WERI-Rb-1 (cell line): ENCODE measurements around the gene MEGF9.

ENCODE experiments used
- DNase-seq: peaks from one replicate; pipeline ENCODE4 v3.0.0-alpha.2; 2020
- H3K27ac ChIP-seq: fragments of 250-450 bp; sonication (Bioruptor Pico); 2 replicates; pipeline ENCODE4 v1.5.1; 2020; ENCODE audit warnings: mild to moderate bottlenecking, moderate library complexity
- H3K27me3 ChIP-seq: fragments of 250-450 bp; sonication (Bioruptor Pico); 2 replicates; pipeline ENCODE4 v1.5.1; 2021; ENCODE audit warnings: mild to moderate bottlenecking, low read depth, moderate library complexity; ENCODE audit not compliant: insufficient read depth, severe bottlenecking
- H3K36me3 ChIP-seq: fragments of 250-450 bp; sonication (Bioruptor Pico); 2 replicates; pipeline ENCODE4 v1.5.1; 2020; ENCODE audit warnings: mild to moderate bottlenecking, moderate library complexity
- H3K4me3 ChIP-seq: 2 replicates; pipeline ENCODE4 v1.5.1; 2011; ENCODE audit warnings: low read depth, mild to moderate bottlenecking, control low read depth, low read length
- H3K9me3 ChIP-seq: fragments of 250-450 bp; sonication (Bioruptor Pico); 2 replicates; pipeline ENCODE4 v1.5.1; 2021; ENCODE audit warnings: mild to moderate bottlenecking, moderate library complexity; ENCODE audit not compliant: severe bottlenecking
- CTCF ChIP-seq: IDR thresholded peaks from 2 replicates; pipeline ENCODE4 v1.5.1; 2011; ENCODE audit warnings: low read depth, mild to moderate bottlenecking, control low read depth, inconsistent platforms, low read length

Gene MEGF9

GRCh38 chr9:120676767-120677402 lies 37.4 kb downstream of the MEGF9 start:
- no peak for TF ChIP-seq CTCF
- H3K27ac ChIP-seq, result no peak overlapping the region
- no peak for DNase-seq
- H3K36me3 ChIP-seq, result no peaks in the 10 kb centered on the region; the same call in 1 of the 2 replicates
- no peak overlapping the region for H3K4me3 ChIP-seq
- H3K9me3 ChIP-seq, result no peaks in the 10 kb centered on the region
- no peaks in the 10 kb centered on the region for H3K27me3 ChIP-seq

- Histone ChIP-seq H3K27ac (no peak overlapping the region), H3K36me3 (no peaks in the 10 kb centered on the region), H3K9me3 (no peaks in the 10 kb centered on the region), H3K4me3 (no peak overlapping the region), H3K27me3 (no peaks in the 10 kb centered on the region)
- DNase-seq, result no peak
- no peak for TF ChIP-seq CTCF
Measured at GRCh38 chr9:120668399-120668798, 45.9 kb downstream of the MEGF9 start.

- no peak for TF ChIP-seq CTCF
- no peaks in the 10 kb centered on the region for H3K36me3 ChIP-seq
- no peaks in the 10 kb centered on the region for H3K27me3 ChIP-seq
- H3K27ac ChIP-seq, result no peak overlapping the region
- DNase-seq, result no peak
- no peaks in the 10 kb centered on the region for H3K9me3 ChIP-seq
- no peak overlapping the region for H3K4me3 ChIP-seq
Measured at GRCh38 chr9:120663950-120664349, 50.3 kb downstream of the MEGF9 start.

GRCh38 chr9:120663380-120663779 lies 50.9 kb downstream of the MEGF9 start:
- DNase-seq, result no peak
- Histone ChIP-seq H3K27me3 (no peaks in the 10 kb centered on the region), H3K9me3 (no peaks in the 10 kb centered on the region), H3K36me3 (no peaks in the 10 kb centered on the region), H3K4me3 (no peak overlapping the region), H3K27ac (no peak overlapping the region)
- TF ChIP-seq CTCF, result no peak

- Histone ChIP-seq H3K27me3 (no peaks in the 10 kb centered on the region), H3K9me3 (no peaks in the 10 kb centered on the region), H3K4me3 (no peak overlapping the region), H3K27ac (no peak overlapping the region), H3K36me3 (no peaks in the 10 kb centered on the region)
- no peak for DNase-seq
- TF ChIP-seq CTCF, result no peak
Measured at GRCh38 chr9:120662513-120662912, 51.8 kb downstream of the MEGF9 start.

- DNase-seq, result no peak
- no peaks in the 10 kb centered on the region for H3K9me3 ChIP-seq
- no peak overlapping the region for H3K4me3 ChIP-seq
- no peak overlapping the region for H3K27ac ChIP-seq
- no peak for TF ChIP-seq CTCF
- H3K27me3 ChIP-seq, result no peaks in the 10 kb centered on the region
- H3K36me3 ChIP-seq, result no peaks in the 10 kb centered on the region
Measured at GRCh38 chr9:120659676-120660075, 54.6 kb downstream of the MEGF9 start.
